IMR-90 (cell line): ENCODE results near the gene SH3RF3. TPM values are rescaled to one million over a fixed set of nuclear protein-coding genes. Genes with fewer than 3 reads are reported as not detected.

ENCODE experiments used
- ATAC-seq: fragments of 200-7000 bp; cut with Tn5 transposase; 2 replicates; pipeline ENCODE4 v1.9.1; 2020; ENCODE audit warnings: low read depth, mild to moderate bottlenecking, moderate library complexity
- BruUV-seq: library from RNA; stranded (reverse); fragments of 400-500 nt; replicated peaks from 2 replicates; lab custom pipeline; 2021; lab: Mats Ljungman, UMichigan
- CTCF ChIA-PET: fragments of 300-600 bp; formaldehyde crosslinking; extraction: SDS; loops from one replicate; lab custom pipeline; 2021; ENCODE audit warnings: antibody characterized with exemption; lab: Yijun Ruan, JAX
- POLR2A ChIA-PET: fragments of 300-600 bp; sonication (Branson Sonifier 250); formaldehyde crosslinking; loops from one replicate; lab custom pipeline; 2022; ENCODE audit warnings: antibody characterized with exemption; ENCODE audit not compliant: unreplicated experiment; lab: Charles Lee
- DNase-seq: peaks from one replicate; pipeline ENCODE4 v3.0.0; 2013
- H2AFZ ChIP-seq: replicated peaks from 2 replicates; pipeline ENCODE3; 2013; ENCODE audit warnings: low read length, mild to moderate bottlenecking; ENCODE audit not compliant: poor library complexity
- H2AK5ac ChIP-seq: 2 replicates; pipeline ENCODE4 v1.6.1; 2013; ENCODE audit warnings: low read depth, low read length, inconsistent platforms
- H2AK9ac ChIP-seq: replicated peaks from 2 replicates; pipeline ENCODE3; 2013; ENCODE audit warnings: mild to moderate bottlenecking, low read depth, low read length, moderate library complexity; ENCODE audit not compliant: poor library complexity
- H2BK120ac ChIP-seq: 2 replicates; pipeline ENCODE4 v1.6.1; 2013; ENCODE audit warnings: low read depth, low read length, inconsistent platforms
- H2BK15ac ChIP-seq: 3 replicates; pipeline ENCODE4 v1.6.1; 2013; ENCODE audit warnings: low read depth, low read length, inconsistent platforms
- H2BK20ac ChIP-seq: 2 replicates; pipeline ENCODE4 v1.6.1; 2013; ENCODE audit warnings: low read depth, mild to moderate bottlenecking, inconsistent platforms, low read length, moderate library complexity
- H2BK5ac ChIP-seq: 2 replicates; pipeline ENCODE4 v1.6.1; 2013; ENCODE audit warnings: mild to moderate bottlenecking, low read depth, low read length, inconsistent platforms; ENCODE audit not compliant: poor library complexity, severe bottlenecking
- H3K14ac ChIP-seq: replicated peaks from 2 replicates; pipeline ENCODE4 v1.6.1; 2013; ENCODE audit warnings: low read depth, low read length, inconsistent platforms
- H3K18ac ChIP-seq: 2 replicates; pipeline ENCODE4 v1.6.1; 2013; ENCODE audit warnings: low read depth, low read length, control low read depth
- H3K23ac ChIP-seq: 2 replicates; pipeline ENCODE4 v1.6.1; 2013; ENCODE audit warnings: low read depth, low read length, inconsistent platforms
- H3K27ac ChIP-seq: 2 replicates; pipeline ENCODE4 v1.5.1; 2013; ENCODE audit warnings: mild to moderate bottlenecking, control low read depth, low read length; ENCODE audit not compliant: insufficient read depth
- H3K27me3 ChIP-seq: 2 replicates; pipeline ENCODE4 v1.6.1; 2013; ENCODE audit warnings: low read length; ENCODE audit not compliant: control insufficient read depth, insufficient read depth
- H3K36me3 ChIP-seq: 2 replicates; pipeline ENCODE4 v1.6.1; 2013; ENCODE audit warnings: low read length, mixed read lengths; ENCODE audit not compliant: control insufficient read depth, insufficient read depth
- H3K4ac ChIP-seq: 2 replicates; pipeline ENCODE4 v1.6.1; 2013; ENCODE audit warnings: low read depth, low read length, inconsistent platforms
- H3K4me1 ChIP-seq: 2 replicates; pipeline ENCODE4 v1.6.1; 2013; ENCODE audit warnings: low read length, mixed read lengths; ENCODE audit not compliant: control insufficient read depth, insufficient read depth
- H3K4me2 ChIP-seq: 2 replicates; pipeline ENCODE4 v1.6.1; 2013; ENCODE audit warnings: low read depth, mild to moderate bottlenecking, control low read depth, low read length, moderate library complexity
- H3K4me3 ChIP-seq: 2 replicates; pipeline ENCODE4 v1.5.1; 2013; ENCODE audit warnings: low read depth, mild to moderate bottlenecking, control low read depth, low read length, moderate library complexity; ENCODE audit not compliant: insufficient read depth
- H3K56ac ChIP-seq: 2 replicates; pipeline ENCODE4 v1.6.1; 2013; ENCODE audit warnings: low read length, inconsistent platforms; ENCODE audit not compliant: insufficient read depth; ENCODE audit errors: extremely low read depth
- H3K79me1 ChIP-seq, 2 experiments: 2 replicates each; pipeline ENCODE4 v1.6.1; 2013; ENCODE audit warnings: low read length in 2 of 2, inconsistent platforms in 1 of 2, low read depth in 1 of 2
- H3K9ac ChIP-seq: 2 replicates; pipeline ENCODE4 v1.6.1; 2013; ENCODE audit warnings: low read depth, low read length, control low read depth
- H3K9me1 ChIP-seq: 2 replicates; pipeline ENCODE4 v1.6.1; 2013; ENCODE audit warnings: low read length, inconsistent platforms; ENCODE audit not compliant: insufficient read depth
- H3K9me3 ChIP-seq: 2 replicates; pipeline ENCODE4 v1.6.1; 2013; ENCODE audit warnings: low read length; ENCODE audit not compliant: control insufficient read depth, insufficient read depth
- H4K20me1 ChIP-seq: 2 replicates; pipeline ENCODE4 v1.6.1; 2013; ENCODE audit warnings: low read length, inconsistent platforms; ENCODE audit not compliant: insufficient read depth
- H4K5ac ChIP-seq: 2 replicates; pipeline ENCODE4 v1.6.1; 2013; ENCODE audit warnings: mild to moderate bottlenecking, low read depth, low read length, control low read depth
- H4K8ac ChIP-seq, 2 experiments: 2 replicates each; pipeline ENCODE4 v1.6.1; 2013; ENCODE audit warnings: low read depth in 2 of 2, low read length in 2 of 2, control low read depth in 1 of 2, inconsistent platforms in 1 of 2
- H4K91ac ChIP-seq: 2 replicates; pipeline ENCODE4 v1.6.1; 2013; ENCODE audit warnings: low read depth, low read length, inconsistent platforms; ENCODE audit not compliant: insufficient read depth
- CTCF ChIP-seq: conservative IDR thresholded peaks from 2 replicates; pipeline ENCODE4 v1.5.1; 2012; ENCODE audit warnings: mild to moderate bottlenecking, low read depth, low read length, improper control_type of control experiment
- FOS ChIP-seq: fragments of 150-350 bp; IDR thresholded peaks from 2 replicates; pipeline ENCODE4 v1.6.1; 2016; ENCODE audit warnings: low read depth, low read length
- MAZ ChIP-seq: IDR thresholded peaks from 2 replicates; pipeline ENCODE4 v1.6.1; 2012; ENCODE audit warnings: low read depth, mild to moderate bottlenecking, low read length, improper control_type of control experiment, moderate library complexity, borderline replicate concordance
- POLR2A ChIP-seq: IDR thresholded peaks from 2 replicates; pipeline ENCODE4 v1.6.1; 2012; ENCODE audit warnings: mild to moderate bottlenecking, low read depth, low read length
- RFX5 ChIP-seq: IDR thresholded peaks from 2 replicates; pipeline ENCODE4 v1.8.0; 2012; ENCODE audit warnings: low read depth, mild to moderate bottlenecking, low read length, moderate library complexity
- SMC3 ChIP-seq: fragments of 150-350 bp; IDR thresholded peaks from 2 replicates; pipeline ENCODE4 v1.6.1; 2016; ENCODE audit warnings: low read depth, mild to moderate bottlenecking, antibody characterized with exemption, low read length, moderate library complexity
- WGBS, 2 experiments: methylation state at CpG; one replicate each; pipeline versions ENCODE4 v1.1.5 to v1.1.7; 2013; ENCODE audit warnings: missing lambda C conversion rate in 2 of 2; ENCODE audit not compliant: insufficient read length in 1 of 2; ENCODE audit errors: extremely low coverage in 2 of 2; 5-methylcytosine and 5-hydroxymethylcytosine counted together
- dilution Hi-C: fragments of 300-500 bp; cut with HindIII; formaldehyde crosslinking; loops from one replicate; pipeline ENCODE4 v1.14.3; 2018; ENCODE audit warnings: low sequenced_read_pairs; ENCODE audit not compliant: unreplicated experiment
- in situ Hi-C: fragments of 300-500 bp; cut with MboI; formaldehyde crosslinking; loops from 3 replicates; pipeline ENCODE4 v1.14.3; 2019; ENCODE audit warnings: low sequenced_read_pairs, inconsistent platforms, mixed read lengths
- intact Hi-C: fragments of 100-400 bp; cut with micrococcal nuclease; formaldehyde crosslinking; loops from 2 replicates; pipeline ENCODE4 v1.10.0; 2022
- polyA plus RNA-seq, 3 experiments: library from polyadenylated mRNA; depleted of rRNA; stranded (reverse); fragments of >200 nt; gene quantifications; 2 replicates each; pipeline ENCODE4 v1.2.3, GENCODE V29; 2012; ENCODE audit warnings: low replicate concordance in 1 of 3
- total RNA-seq: library from RNA; depleted of rRNA; stranded (reverse); fragments of >200 nt; gene quantifications from 2 replicates; pipeline ENCODE4 v1.2.3, GENCODE V29; 2012

SH3RF3 gene
- total and polyA plus RNA-seq, 2 of the 4 experiments (the other 2 are of a cell fraction) = 3.4 to 5.3 TPM

- no peak overlapping the region for H2AK9ac ChIP-seq
- no peaks in the 10 kb centered on the region for H3K27me3 ChIP-seq
- H4K20me1 ChIP-seq = peaks cover 7% of the 10 kb centered on the region
- no peak overlapping the region for H2AFZ ChIP-seq
- H3K4ac ChIP-seq = no peak overlapping the region
- H4K5ac ChIP-seq = no peak overlapping the region
- dilution Hi-C loops = no loop called here
- ATAC-seq = no peak
- TF ChIP-seq MAZ (no peak), FOS (no peak), RFX5 (no peak), SMC3 (no peak), POLR2A (no peak), CTCF (no peak)
- H3K9me3 ChIP-seq = no peaks in the 10 kb centered on the region
- 94% methylated on average over 7 of the region's 9 CpGs; no CpG with 5 or more reads in 1 of the 2 experiments for WGBS, 2 experiments
- H3K14ac ChIP-seq = no peak overlapping the region
- no peak for DNase-seq
- no TSS peak for BruUV-seq
- H2BK5ac ChIP-seq = no peak overlapping the region
- H3K18ac ChIP-seq = no peak overlapping the region
- peaks cover 12% of the 10 kb centered on the region for H3K4me1 ChIP-seq
- CTCF ChIA-PET = no interaction called here
- no peak overlapping the region for H2BK120ac ChIP-seq
- H3K79me1 ChIP-seq = peaks cover 0 to 38% of the 10 kb centered on the region in 2 experiments; a peak in 3 of 4 replicates
- no peak overlapping the region for H3K4me3 ChIP-seq
- H4K8ac ChIP-seq = no peak overlapping the region
- POLR2A ChIA-PET = no interaction called here
- peaks cover 16% of the 10 kb centered on the region for H3K36me3 ChIP-seq
- H3K4me2 ChIP-seq = no peak overlapping the region
- intact Hi-C loops = no loop called here
- H3K9ac ChIP-seq = no peak overlapping the region
- H2BK15ac ChIP-seq = no peak overlapping the region
- no peak overlapping the region for H3K23ac ChIP-seq
- 0 out of 2 replicates have a peak overlapping the region, but pooled peaks have one; percentile 40 for H2AK5ac ChIP-seq
- H2BK20ac ChIP-seq = no peak overlapping the region
- peaks cover 31% of the 10 kb centered on the region; the same call in 1 of the 2 replicates for H3K9me1 ChIP-seq
- H4K91ac ChIP-seq = no peak overlapping the region
- H3K27ac ChIP-seq = no peak overlapping the region
- in situ Hi-C loops = no loop called here
- H3K56ac ChIP-seq = no peak overlapping the region
These were observed 352.2 kb downstream of the SH3RF3 start for GRCh38 chr2:109481196-109481555.
